ENCODE results near the gene MMADHC. TPM values are rescaled to one million over a fixed set of nuclear protein-coding genes. Genes with fewer than 3 reads are reported as not detected.

The MMADHC gene
- total and polyA plus RNA-seq, 2 donors, result 88.5 to 140 TPM

- H3K36me3 ChIP-seq (ENCODE audit: insufficient read depth), result no peaks in the 10 kb centered on the region
- WGBS, result 99% methylated on average over 2 of the region's 2 CpGs
These were observed 60.9 kb downstream of the MMADHC start for GRCh38 chr2:149526689-149527088.

GRCh38 chr2:149525323-149525722, 62.3 kb downstream of the MMADHC start:
- Histone ChIP-seq H3K36me3 (ENCODE audit: insufficient read depth) (no peaks in the 10 kb centered on the region), H3K27ac (ENCODE audit: low read depth) (no peak overlapping the region), H3K4me1 (ENCODE audit: insufficient read depth) (no peaks in the 10 kb centered on the region), H3K4me3 (ENCODE audit: low read depth, low read length) (no peak overlapping the region)
- DNase-seq (ENCODE audit: extremely low spot score), result no peak
- 96% methylated on average over 9 of the region's 9 CpGs for WGBS

More at GRCh38 chr2:149526689-149527088, 60.9 kb downstream of the MMADHC start:
- Histone ChIP-seq H3K4me3 (ENCODE audit: low read depth, low read length) (no peak overlapping the region), H3K4me1 (ENCODE audit: insufficient read depth) (no peaks in the 10 kb centered on the region), H3K27ac (ENCODE audit: low read depth) (no peak overlapping the region)
- DNase-seq (ENCODE audit: extremely low spot score), result no peak

Small RNA genes within 50 kb of the gene (small RNA-seq; reads per million reads assigned to genes)
- not detected for gene RNU6-601P
